Stimulated activated CD8-positive, alpha-beta memory T cell treated with anti-CD3 and anti-CD28 coated beads, Interleukin-12 subunit alpha, Interleukin-12 subunit beta, amount 100 ng/mL, for 1 hour (primary cell): Measurements from ENCODE around the gene HHIPL1.

ENCODE experiments used
- DNase-seq: peaks from one replicate; pipeline ENCODE4 v3.0.0-alpha.2; 2020; ENCODE audit warnings: low read depth

The HHIPL1 gene

DNA sequence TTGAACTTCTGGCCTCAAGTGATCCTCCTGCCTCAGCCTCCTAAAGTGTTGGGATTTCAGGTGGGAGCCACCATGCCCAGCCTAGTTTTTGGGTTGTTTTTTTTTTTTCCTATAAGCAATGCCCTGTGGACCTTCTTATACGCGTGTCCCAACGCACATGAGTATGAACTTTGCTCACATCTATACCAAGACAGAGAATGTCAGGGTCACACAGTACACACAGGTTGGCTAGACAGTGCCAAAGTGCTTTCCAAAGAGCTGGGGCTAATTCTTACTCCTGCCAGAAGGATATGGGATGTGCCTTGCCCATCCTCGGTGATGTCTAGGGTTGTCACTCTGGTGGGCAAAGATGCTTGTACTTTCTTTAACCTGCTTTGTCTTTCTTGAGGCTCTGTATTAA is 33.3 kb upstream of the HHIPL1 start:
- DNase-seq, result no peak

- no peak for DNase-seq
These were observed 32.7 kb upstream of the HHIPL1 start for GRCh38 chr14:99612071-99612737.

- no peak for DNase-seq
These were observed 32.1 kb upstream of the HHIPL1 start for GRCh38 chr14:99612738-99613330.

DNA sequence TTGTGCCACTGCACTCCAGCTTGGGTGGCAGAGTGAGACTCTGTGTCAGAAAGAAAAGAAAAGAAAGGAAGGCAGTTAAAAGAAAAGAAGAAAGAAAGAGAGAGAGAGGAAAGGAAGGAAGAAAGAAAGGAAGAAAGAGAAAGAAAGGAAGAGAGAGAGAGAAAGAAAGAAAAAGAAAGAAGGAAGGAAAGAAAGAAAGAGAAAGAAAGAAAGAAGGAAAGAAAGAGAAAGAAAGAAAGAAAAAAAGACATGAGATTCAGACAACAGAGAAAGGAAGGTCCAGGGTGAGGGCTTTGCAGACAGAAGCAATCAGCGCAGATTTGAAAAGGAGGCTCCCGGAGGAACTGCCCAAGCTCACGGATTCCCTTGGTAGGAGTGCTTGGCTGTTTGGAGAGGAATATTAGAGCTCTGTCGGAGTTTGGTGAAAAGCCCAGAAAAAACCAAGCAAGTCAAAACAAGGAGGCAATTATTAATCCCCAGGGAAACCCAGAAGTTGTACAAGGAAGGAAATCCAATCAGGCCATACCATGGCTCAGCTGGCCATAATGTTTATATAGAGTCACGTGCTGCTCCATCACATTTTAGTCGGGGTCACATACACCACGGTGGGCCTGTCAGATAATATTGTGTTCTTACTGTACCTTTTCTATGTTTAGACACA is 29.3 kb upstream of the HHIPL1 start:
- no peak for DNase-seq

DNA sequence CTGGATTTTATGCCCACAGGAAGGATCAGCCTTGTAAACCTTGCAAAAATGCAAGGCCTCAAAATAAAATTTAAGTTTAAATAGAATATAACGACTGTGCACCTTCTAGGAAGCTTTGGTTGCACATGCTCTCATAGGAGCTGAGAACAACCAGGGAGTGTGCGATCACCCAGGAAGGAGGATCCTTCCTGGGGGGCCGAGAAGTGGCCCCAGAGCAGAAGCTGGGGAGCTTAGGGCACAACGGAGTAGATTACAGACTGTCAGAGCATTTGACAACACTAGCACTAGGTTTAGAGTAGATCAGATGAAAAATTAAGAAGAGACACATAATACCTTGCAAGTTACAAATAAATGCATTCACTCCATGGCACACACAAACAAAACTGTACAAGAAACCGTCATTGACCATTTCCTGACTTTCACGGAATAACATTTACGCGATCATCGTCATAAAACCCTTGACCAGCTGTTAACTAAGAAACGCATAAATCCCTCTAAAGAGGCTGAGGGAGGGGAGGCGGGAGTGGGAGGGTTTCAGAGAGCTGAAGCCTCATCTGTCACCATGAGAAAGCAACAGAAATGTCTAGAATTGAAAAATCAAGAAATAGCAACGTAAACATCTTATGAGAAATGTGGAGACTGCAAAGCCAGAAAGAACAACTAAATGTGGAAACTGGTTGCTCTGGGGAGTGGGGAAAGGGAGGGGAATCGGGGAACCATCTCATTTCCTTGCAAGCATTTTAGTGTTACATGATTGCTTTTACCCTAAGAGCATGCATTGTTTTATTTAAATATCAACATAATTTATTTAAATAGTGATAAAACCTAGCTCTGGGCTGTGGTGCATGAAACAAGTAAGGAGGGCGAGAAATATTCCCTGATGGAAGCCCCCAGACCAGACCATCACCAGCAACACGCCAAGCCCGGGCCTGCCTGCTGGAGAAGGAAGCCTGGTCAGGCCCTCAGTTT is 27.8 kb upstream of the HHIPL1 start:
- no peak for DNase-seq

- DNase-seq, result no peak
These were observed 24.8 kb upstream of the HHIPL1 start for GRCh38 chr14:99619835-99620834.

DNA sequence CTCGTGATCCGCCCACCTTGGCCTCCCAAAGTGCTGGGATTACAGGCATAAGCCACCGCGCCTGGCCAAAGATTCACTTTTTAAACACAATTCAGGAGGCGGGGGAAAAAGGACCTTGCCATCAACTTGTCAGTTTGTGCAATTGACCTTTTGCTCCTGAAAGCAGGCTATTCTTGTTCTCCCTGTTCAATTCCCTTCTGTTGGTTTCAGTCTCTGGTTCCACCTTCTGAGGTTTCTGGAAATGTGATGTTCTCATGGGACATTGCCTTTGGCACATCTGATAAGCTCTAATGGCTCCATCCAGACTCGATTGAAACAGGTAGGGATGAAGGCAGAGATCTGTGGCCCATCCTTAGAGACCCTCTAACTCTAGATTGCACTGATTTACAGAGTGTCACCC is 23.0 kb upstream of the HHIPL1 start:
- no peak for DNase-seq

DNA sequence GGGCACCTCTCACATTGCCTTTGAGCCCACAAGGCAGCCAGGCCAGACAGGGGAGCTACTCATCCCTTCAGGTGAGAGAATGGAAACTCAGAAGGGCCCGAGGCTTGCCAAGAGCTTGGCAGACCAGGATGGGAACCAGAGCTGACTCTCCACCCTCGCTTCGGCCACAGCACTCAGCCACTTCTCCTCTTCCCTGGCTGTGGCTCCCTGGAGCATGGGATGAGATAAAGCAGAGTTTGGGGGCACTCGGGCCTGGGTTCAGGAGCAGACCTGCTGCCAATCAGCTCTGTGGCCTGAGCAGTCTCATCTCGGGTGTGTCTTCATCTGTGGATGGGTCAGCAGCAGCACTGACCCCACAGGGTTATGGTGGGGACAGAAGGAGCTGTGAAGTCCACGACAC is 20.9 kb upstream of the HHIPL1 start:
- DNase-seq, result no peak

DNA sequence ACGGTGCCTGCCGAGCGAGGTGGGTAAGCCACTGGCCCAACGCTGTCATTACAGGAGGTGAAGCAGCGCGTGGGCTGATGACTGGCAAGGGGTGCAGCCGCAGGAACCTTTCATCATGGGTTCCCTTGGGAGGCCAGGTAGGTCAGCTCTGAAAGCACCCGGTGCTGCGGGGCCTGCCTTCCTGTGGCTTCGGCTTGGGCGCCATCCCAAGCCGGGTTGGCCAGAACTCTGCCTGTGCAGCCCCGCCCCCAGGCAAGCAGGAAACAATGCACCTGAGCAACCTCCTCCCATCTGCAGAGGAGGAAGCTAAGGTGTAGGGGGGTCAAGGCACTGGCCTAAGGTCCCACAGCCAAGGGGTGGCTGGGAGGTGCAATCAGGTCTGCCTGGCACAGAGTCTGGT is 20.0 kb upstream of the HHIPL1 start:
- DNase-seq, result no peak

GRCh38 chr14:99625476-99625875 is 19.5 kb upstream of the HHIPL1 start:
- DNase-seq, result no peak

GRCh38 chr14:99626041-99626648 is 18.8 kb upstream of the HHIPL1 start:
- no peak for DNase-seq

GRCh38 chr14:99627100-99627499 is 17.8 kb upstream of the HHIPL1 start:
- DNase-seq, result no peak

DNA sequence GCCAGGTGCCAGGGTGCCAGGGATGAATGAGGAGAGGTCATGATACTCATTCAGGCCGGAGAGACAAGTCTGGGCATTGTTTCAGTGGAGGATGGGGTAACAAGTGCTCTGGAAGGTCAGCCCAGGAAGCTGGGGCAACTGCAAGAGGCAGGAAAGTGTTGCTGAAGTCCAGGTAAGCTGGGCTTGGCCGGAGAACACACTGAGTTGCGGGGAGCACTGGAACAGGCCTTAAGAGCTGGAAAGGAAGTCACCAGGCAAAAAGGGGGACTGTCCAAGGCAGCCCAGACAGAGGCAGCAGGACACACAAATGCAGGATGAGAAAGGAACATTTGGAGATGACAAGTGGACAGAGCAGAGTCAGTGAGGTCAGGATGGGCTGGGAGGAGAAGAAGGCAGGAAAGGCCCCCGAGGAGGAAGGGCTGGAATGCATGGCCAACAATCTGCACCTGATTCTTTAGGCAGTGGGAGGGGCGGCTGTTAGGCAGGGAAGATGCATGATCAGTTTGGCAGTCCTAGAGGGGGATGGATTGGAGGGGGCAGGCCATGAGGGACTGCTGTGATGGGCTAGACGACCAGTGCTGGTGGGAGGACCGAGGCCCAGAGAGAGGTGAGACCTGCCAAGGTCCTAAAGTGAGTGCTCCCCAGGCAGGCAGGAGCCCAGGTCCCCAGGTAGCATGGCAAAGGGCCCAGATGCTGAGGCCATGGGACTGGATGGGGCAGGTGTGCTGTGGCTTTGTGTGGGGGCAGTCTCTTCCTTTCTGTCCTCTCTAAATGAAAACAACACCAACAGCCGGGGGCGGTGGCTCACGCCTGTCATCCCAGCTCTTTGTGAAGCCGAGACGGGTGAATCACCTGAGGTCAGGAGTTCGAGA is 17.2 kb upstream of the HHIPL1 start:
- no peak for DNase-seq

GRCh38 chr14:99628887-99629618 is 15.9 kb upstream of the HHIPL1 start:
- peak; percentile 36 for DNase-seq

GRCh38 chr14:99630202-99630601 is 14.7 kb upstream of the HHIPL1 start:
- no peak for DNase-seq

- DNase-seq, result no peak
These were observed 12.4 kb upstream of the HHIPL1 start for GRCh38 chr14:99632410-99633035.

DNA sequence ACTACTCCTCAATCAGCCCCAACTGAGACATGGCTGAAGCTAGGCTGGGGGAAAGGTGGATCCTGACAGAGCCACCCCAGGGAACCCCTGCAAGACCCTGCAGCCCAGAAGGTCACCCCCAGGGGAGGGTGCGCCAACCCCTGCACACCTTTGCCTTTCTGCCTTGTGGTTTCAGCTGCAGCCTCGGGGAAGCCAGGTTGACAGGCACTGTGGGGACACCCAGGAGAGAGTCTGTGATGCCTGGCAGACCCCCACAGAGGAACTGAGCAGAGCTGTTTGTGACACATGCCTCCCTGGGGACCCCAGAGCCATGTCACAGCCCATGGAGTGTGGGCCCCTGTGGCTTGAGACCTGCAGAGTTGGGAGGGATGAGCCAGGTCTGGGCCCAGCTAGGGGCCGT is 11.8 kb upstream of the HHIPL1 start:
- DNase-seq, result no peak

DNA sequence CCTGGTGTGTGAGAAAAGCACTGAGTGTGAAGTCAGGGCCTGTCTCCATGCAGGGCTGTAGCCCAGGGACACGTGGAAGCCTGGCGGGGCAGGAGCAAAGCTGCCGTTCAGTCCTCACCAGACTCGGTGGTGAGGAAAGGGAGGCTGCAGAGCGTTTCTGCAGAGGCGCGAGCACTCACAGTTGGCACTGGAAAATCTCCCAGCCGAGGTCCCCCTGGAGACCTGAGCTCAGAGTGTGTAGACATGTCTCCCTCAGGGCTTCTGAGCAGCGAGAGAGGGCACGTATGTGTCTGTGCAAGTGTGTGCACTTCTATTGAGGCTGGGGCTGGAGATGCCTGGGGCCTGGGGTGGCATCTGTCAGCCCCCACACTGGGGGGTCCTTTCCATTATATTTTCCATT is 11.0 kb upstream of the HHIPL1 start:
- no peak for DNase-seq

DNA sequence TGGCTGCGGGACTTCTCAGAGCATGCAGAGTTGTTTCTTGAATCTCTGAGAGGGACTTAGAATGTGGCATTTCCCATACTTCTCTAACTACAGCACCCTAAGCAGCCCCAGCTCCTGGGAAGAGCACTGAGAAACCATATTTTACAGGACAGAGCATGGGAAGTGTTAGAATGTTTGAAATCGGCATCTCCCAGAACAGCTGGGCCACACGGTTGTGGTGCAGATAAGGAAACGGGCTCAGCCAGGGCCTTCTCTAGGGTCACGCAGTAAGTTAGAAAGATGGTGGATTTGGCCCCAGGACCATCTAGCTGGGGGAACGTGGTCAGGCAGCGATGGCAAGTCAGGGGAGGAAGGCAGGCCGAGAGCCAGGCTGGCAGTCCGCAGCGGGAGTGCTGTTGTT is 10.5 kb upstream of the HHIPL1 start:
- no peak for DNase-seq
